ENCODE results near the gene GIT2. TPM values are rescaled to one million over a fixed set of nuclear protein-coding genes. Genes with fewer than 3 reads are reported as not detected.

GIT2 gene
- total and polyA plus RNA-seq, 2 of the 13 experiments (the other 11 are each of a cell fraction or from before 2014, with no cell fraction given), result 18.4 to 19.8 TPM

DNA sequence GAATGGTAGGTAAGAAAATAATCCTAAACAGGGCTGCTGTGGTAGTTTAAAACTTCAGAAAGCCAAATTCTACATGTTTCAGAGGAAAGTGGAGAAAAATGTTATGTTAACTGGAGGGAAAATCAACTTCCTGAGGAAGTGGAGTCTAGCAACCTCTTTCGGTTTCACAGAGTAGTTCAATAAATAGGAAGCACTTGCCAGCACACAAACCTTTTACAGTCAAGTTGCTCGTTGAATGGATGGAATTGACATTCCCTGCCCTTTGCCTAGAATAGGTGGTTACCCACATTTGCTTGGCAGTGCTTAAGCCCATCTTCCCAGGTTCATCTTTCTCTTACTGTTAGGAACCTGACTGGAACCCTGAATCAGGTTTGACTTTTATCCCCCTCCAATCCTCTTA, 19.0 kb upstream of the GIT2 start:
- no peaks in the 10 kb centered on the region for H3K27me3 ChIP-seq (ENCODE audit: control insufficient read depth in 1 of 2, insufficient read depth in 2 of 2, low read length in 2 of 2)
- H2AFZ ChIP-seq (ENCODE audit: low read length), result no peak overlapping the region
- in situ Hi-C loops (cut with HindIII; ENCODE audit: extremely low pct_ligation_motif_present, low pct_unique_long_range_greater_than_20kb) (no loop called here), intact Hi-C loops (cut with micrococcal nuclease; ENCODE audit: unreplicated experiment) (no loop called here)
- 94% methylated on average over 2 of the region's 2 CpGs for WGBS (ENCODE audit: low lambda C conversion rate)
- H3K9ac ChIP-seq (ENCODE audit: insufficient read depth, low read depth, low read length), result no peak overlapping the region
- CTCF ChIA-PET (ENCODE audit: low intra/inter-chr PET ratio, low total read pairs), result no interaction called here
- no peak overlapping the region for H3K4me2 ChIP-seq (ENCODE audit: low read depth, low read length)
- POLR2A ChIA-PET, result no interaction called here
- FAIRE-seq, result no peak
- no peak overlapping the region for H3K27ac ChIP-seq (ENCODE audit: extremely low read length, insufficient read depth, low read length)
- ATAC-seq, result no peak
- no TSS peak for BruUV-seq (replicated peaks)
- H3K4me3 ChIP-seq (replicated peaks in 1 of 3; ENCODE audit: insufficient read depth in 1 of 3, low read depth in 2 of 3, low read length in 3 of 3), result no peak overlapping the region
- no peaks in the 10 kb centered on the region for H4K20me1 ChIP-seq (ENCODE audit: insufficient read depth, low read length)
- H3K4me1 ChIP-seq (ENCODE audit: insufficient read depth, low read length), result peaks cover 31% of the 10 kb centered on the region
- H3K36me3 ChIP-seq (replicated peaks in 1 of 2; ENCODE audit: control insufficient read depth in 1 of 2, insufficient read depth in 2 of 2, low read length in 2 of 2), result peaks cover 11 to 57% of the 10 kb centered on the region in 2 experiments
- TF ChIP-seq, protein P1, sequence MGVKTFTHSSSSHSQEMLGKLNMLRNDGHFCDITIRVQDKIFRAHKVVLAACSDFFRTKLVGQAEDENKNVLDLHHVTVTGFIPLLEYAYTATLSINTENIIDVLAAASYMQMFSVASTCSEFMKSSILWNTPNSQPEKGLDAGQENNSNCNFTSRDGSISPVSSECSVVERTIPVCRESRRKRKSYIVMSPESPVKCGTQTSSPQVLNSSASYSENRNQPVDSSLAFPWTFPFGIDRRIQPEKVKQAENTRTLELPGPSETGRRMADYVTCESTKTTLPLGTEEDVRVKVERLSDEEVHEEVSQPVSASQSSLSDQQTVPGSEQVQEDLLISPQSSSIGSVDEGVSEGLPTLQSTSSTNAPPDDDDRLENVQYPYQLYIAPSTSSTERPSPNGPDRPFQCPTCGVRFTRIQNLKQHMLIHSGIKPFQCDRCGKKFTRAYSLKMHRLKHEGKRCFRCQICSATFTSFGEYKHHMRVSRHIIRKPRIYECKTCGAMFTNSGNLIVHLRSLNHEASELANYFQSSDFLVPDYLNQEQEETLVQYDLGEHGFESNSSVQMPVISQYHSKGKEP (CRISPR knock-in tag; IDR thresholded peaks at IDR 0.05), result no peak
- TF ChIP-seq ZFP36L2 (CRISPR knock-in tag; IDR thresholded peaks at IDR 0.05), result no peak
- no peak for TF ChIP-seq SIX4 (CRISPR knock-in tag; IDR thresholded peaks at IDR 0.05)
- TF ChIP-seq TCF12 (IDR thresholded peaks at IDR 0.05), result no peak
- no peak for TF ChIP-seq TCF12 (CRISPR knock-in tag; IDR thresholded peaks at IDR 0.05)
- TF ChIP-seq MTF2 (CRISPR knock-in tag; IDR thresholded peaks at IDR 0.05; ENCODE audit: borderline replicate concordance), result no peak
- TF ChIP-seq SATB2 (CRISPR knock-in tag; IDR thresholded peaks at IDR 0.05), result no peak
- TF ChIP-seq ASH2L (IDR thresholded peaks at IDR 0.05; ENCODE audit: insufficient read length, low read depth, low read length), result no peak
- TF ChIP-seq, protein P2, sequence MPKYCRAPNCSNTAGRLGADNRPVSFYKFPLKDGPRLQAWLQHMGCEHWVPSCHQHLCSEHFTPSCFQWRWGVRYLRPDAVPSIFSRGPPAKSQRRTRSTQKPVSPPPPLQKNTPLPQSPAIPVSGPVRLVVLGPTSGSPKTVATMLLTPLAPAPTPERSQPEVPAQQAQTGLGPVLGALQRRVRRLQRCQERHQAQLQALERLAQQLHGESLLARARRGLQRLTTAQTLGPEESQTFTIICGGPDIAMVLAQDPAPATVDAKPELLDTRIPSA (CRISPR knock-in tag; IDR thresholded peaks at IDR 0.05; ENCODE audit: borderline replicate concordance), result no peak
- no peak for TF ChIP-seq CBX1 (IDR thresholded peaks at IDR 0.05; ENCODE audit: low read depth)
- TF ChIP-seq MTA1 (CRISPR knock-in tag; IDR thresholded peaks at IDR 0.05; ENCODE audit: borderline replicate concordance), result no peak
- TF ChIP-seq, protein P3, sequence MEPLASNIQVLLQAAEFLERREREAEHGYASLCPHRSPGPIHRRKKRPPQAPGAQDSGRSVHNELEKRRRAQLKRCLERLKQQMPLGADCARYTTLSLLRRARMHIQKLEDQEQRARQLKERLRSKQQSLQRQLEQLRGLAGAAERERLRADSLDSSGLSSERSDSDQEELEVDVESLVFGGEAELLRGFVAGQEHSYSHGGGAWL (CRISPR knock-in tag; IDR thresholded peaks at IDR 0.05), result no peak
- no peak for DNase-seq (ENCODE audit: low spot score)
- peaks cover 20% of the 10 kb centered on the region for H3K79me2 ChIP-seq (ENCODE audit: insufficient read depth, low read length)
- H3K9me3 ChIP-seq (ENCODE audit: low read length), result no peaks in the 10 kb centered on the region

Measured in HepG2 (cell line).